ENCODE data around the gene APC2. TPM values are rescaled to one million over a fixed set of nuclear protein-coding genes. Genes with fewer than 3 reads are reported as not detected.
A peak's percentile ranks its signal among the peaks of the same experiment; 100 is the strongest.

APC2 gene
- total RNA-seq, 1 experiment from 2014 or later = 1.6 TPM

GRCh38 chr19:1501200-1501595 lies 51.3 kb downstream of the APC2 start:
- no peaks in the 10 kb centered on the region for H3K4me1 ChIP-seq (replicated peaks; ENCODE audit: insufficient read depth)
- 0 out of 2 replicates have a peak overlapping the region, but pooled peaks have one; percentile 31 for H3K4me2 ChIP-seq
- no peaks in the 10 kb centered on the region for H3K36me3 ChIP-seq (ENCODE audit: low read depth)
- no peaks in the 10 kb centered on the region for H3K79me2 ChIP-seq (ENCODE audit: low read depth)
- H3K4me3 ChIP-seq = no peak overlapping the region
- no peaks in the 10 kb centered on the region for H3F3A ChIP-seq (ENCODE audit: insufficient read depth, low read depth)
- peak; percentile 35 to 65 for DNase-seq
- BruUV-seq (replicated peaks) = no TSS peak
- no peaks in the 10 kb centered on the region for H3K27me3 ChIP-seq (ENCODE audit: insufficient read depth, low read depth)
- ChIA-PET CTCF (no interaction called here), POLR2A (ENCODE audit: unreplicated experiment) (interaction anchor here (0.7 kb wide), 1 partner anchor 11 kb away, joined by 13 read pairs; no protein-coding TSS in a partner anchor)
- no peak for TF ChIP-seq EZH2 (IDR thresholded peaks at IDR 0.05; ENCODE audit: low read depth)
- TF ChIP-seq, protein P1, sequence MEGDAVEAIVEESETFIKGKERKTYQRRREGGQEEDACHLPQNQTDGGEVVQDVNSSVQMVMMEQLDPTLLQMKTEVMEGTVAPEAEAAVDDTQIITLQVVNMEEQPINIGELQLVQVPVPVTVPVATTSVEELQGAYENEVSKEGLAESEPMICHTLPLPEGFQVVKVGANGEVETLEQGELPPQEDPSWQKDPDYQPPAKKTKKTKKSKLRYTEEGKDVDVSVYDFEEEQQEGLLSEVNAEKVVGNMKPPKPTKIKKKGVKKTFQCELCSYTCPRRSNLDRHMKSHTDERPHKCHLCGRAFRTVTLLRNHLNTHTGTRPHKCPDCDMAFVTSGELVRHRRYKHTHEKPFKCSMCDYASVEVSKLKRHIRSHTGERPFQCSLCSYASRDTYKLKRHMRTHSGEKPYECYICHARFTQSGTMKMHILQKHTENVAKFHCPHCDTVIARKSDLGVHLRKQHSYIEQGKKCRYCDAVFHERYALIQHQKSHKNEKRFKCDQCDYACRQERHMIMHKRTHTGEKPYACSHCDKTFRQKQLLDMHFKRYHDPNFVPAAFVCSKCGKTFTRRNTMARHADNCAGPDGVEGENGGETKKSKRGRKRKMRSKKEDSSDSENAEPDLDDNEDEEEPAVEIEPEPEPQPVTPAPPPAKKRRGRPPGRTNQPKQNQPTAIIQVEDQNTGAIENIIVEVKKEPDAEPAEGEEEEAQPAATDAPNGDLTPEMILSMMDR (conservative IDR thresholded peaks at IDR 0.05) = no peak
- H2AFZ ChIP-seq = no peak overlapping the region
- H3K9me3 ChIP-seq (ENCODE audit: insufficient read depth, low read depth) = no peaks in the 10 kb centered on the region
- no peaks in the 10 kb centered on the region for H3K9me2 ChIP-seq (ENCODE audit: insufficient read depth)
- intact Hi-C loops (cut with micrococcal nuclease; ENCODE audit: unreplicated experiment) = no loop called here
- no peaks in the 10 kb centered on the region for H4K20me1 ChIP-seq (ENCODE audit: insufficient read depth)
- no peak overlapping the region for H3K27ac ChIP-seq

DNA sequence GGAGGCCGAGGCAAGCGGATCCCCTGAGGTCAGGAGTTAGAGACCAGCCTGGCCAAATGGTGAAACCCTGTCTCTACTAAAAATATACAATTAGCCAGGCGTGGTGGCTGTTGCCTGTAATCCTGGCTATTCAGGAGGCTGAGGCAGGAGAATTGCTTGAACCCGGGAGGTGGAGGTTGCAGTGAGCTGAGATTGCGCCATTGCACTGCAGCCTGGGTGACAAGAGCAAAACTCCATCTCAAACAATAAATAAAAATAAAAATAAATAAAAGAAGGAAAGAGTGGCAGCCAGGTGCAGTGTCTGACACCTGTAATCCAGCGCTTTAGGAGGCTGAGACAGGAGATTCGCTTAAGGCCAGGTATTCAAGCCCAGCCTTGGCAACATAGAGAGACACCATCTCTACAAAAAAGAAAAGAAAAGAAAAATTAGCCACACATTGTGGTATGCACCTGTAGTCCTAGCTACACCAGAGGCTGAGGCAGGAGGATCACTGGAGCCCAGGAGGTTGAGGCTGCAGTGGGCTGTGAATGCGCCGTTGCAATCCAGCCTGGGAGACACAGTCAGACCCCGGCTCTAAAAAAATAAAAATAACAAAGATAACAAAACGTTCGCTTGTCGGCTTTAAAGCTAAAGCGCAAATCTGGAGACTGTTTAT lies 52.6 kb downstream of the APC2 start:
- no peaks in the 10 kb centered on the region for H3K4me1 ChIP-seq (replicated peaks; ENCODE audit: insufficient read depth)
- no peak overlapping the region for H2AFZ ChIP-seq
- no peak overlapping the region for H3K27ac ChIP-seq
- no peak for DNase-seq
- H3K4me2 ChIP-seq = no peak overlapping the region
- intact Hi-C loops (cut with micrococcal nuclease; ENCODE audit: unreplicated experiment) = no loop called here
- H3K27me3 ChIP-seq (ENCODE audit: insufficient read depth, low read depth) = no peaks in the 10 kb centered on the region
- no TSS peak for BruUV-seq (replicated peaks)
- H4K20me1 ChIP-seq (ENCODE audit: insufficient read depth) = no peaks in the 10 kb centered on the region
- no peaks in the 10 kb centered on the region for H3K79me2 ChIP-seq (ENCODE audit: low read depth)
- H3K9me2 ChIP-seq (ENCODE audit: insufficient read depth) = no peaks in the 10 kb centered on the region
- no peak overlapping the region for H3K4me3 ChIP-seq
- no peaks in the 10 kb centered on the region for H3F3A ChIP-seq (ENCODE audit: insufficient read depth, low read depth)
- no peaks in the 10 kb centered on the region for H3K9me3 ChIP-seq (ENCODE audit: insufficient read depth, low read depth)
- H3K36me3 ChIP-seq (ENCODE audit: low read depth) = no peaks in the 10 kb centered on the region
- TF ChIP-seq, protein P1 (conservative IDR thresholded peaks at IDR 0.05) = no peak
- TF ChIP-seq EZH2 (IDR thresholded peaks at IDR 0.05; ENCODE audit: low read depth) = no peak
- POLR2A ChIA-PET (ENCODE audit: unreplicated experiment) = no interaction called here
- CTCF ChIA-PET = no interaction called here

DNA sequence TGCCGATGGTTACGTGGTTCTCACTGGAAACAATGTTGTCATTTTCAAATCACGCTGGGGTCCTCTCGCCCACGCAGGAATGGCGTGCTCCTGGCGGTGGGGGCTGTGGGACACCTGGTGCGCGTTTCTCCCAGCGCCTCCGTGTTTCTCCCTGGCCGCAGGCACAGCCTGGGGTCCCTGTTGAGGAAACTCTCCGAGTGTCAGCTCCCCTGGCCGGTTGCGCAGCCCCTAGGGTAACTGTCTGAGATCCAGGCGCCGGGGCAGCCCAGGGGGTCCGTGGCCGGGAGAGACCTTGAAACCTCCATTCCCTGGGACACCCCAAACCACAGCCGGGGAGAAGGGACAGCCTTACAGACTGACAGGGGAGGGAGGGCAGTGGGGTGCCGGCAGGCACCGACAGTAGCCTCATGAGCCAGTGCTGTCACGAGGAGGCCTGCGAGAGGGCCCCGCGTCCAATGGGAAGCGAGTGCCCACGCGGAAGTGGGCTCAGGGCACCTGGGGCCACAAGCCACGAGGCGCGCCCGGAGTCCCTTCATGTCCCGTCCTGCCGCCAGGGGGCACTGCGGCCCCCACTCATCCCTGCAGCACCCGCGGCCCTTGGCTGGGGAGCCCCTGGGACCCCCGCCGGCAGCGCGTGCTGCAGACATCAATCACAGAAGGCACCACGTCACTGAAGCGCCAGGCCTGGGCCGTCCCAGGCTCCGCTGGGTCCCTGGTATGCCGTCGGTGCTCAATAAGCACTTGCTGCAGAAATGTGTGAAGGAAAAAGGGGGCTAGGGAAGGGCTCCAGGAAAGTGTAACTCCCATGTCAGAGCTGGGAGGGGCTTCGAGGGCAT lies 53.4 kb downstream of the APC2 start:
- Histone ChIP-seq H3K36me3 (ENCODE audit: low read depth) (no peaks in the 10 kb centered on the region), H3K4me2 (peak overlapping the region; percentile 47), H2AFZ (no peak overlapping the region), H3K27ac (no peak overlapping the region), H3K27me3 (ENCODE audit: insufficient read depth, low read depth) (no peaks in the 10 kb centered on the region), H3K4me1 (replicated peaks; ENCODE audit: insufficient read depth) (no peaks in the 10 kb centered on the region), H3K79me2 (ENCODE audit: low read depth) (no peaks in the 10 kb centered on the region), H3K9me3 (ENCODE audit: insufficient read depth, low read depth) (no peaks in the 10 kb centered on the region), H3F3A (ENCODE audit: insufficient read depth, low read depth) (no peaks in the 10 kb centered on the region; the same call in 1 of the 2 replicates), H4K20me1 (ENCODE audit: insufficient read depth) (no peaks in the 10 kb centered on the region), H3K4me3 (no peak overlapping the region), H3K9me2 (ENCODE audit: insufficient read depth) (no peaks in the 10 kb centered on the region)
- BruUV-seq (replicated peaks) = no TSS peak
- POLR2A ChIA-PET (ENCODE audit: unreplicated experiment) = no interaction called here
- TF ChIP-seq EZH2 (IDR thresholded peaks at IDR 0.05; ENCODE audit: low read depth) = no peak
- TF ChIP-seq, protein P1 (conservative IDR thresholded peaks at IDR 0.05) = peak; percentile 77
- peak in 1 of 2 experiments; percentile 33 for DNase-seq
- CTCF ChIA-PET = no interaction called here
- intact Hi-C loops (cut with micrococcal nuclease; ENCODE audit: unreplicated experiment) = no loop called here

Data from PC-9 (cell line).